ENCODE data around the gene C18orf32.

Gene C18orf32

GRCh38 chr18:49444581-49444980 lies 42.5 kb downstream of the C18orf32 start:
- DNase-seq (ENCODE audit: low read depth, low spot score) = no peak
- no peak overlapping the region for H3K4me3 ChIP-seq (ENCODE audit: low read length)

- DNase-seq (ENCODE audit: low read depth, low spot score) = no peak
- H3K4me3 ChIP-seq (ENCODE audit: low read length) = no peak overlapping the region
Measured at GRCh38 chr18:49443837-49444236, 43.2 kb downstream of the C18orf32 start.

- H3K4me3 ChIP-seq (ENCODE audit: low read length) = no peak overlapping the region
- DNase-seq (ENCODE audit: low read depth, low spot score) = no peak
Measured at GRCh38 chr18:49441338-49441938, 45.6 kb downstream of the C18orf32 start.

GRCh38 chr18:49435170-49435569 lies 51.9 kb downstream of the C18orf32 start:
- H3K4me3 ChIP-seq (ENCODE audit: low read length) = no peak overlapping the region
- no peak for DNase-seq (ENCODE audit: low read depth, low spot score)

GRCh38 chr18:49432602-49433001 lies 54.4 kb downstream of the C18orf32 start:
- no peak for DNase-seq (ENCODE audit: low read depth, low spot score)
- H3K4me3 ChIP-seq (ENCODE audit: low read length) = no peak overlapping the region

- no peak overlapping the region for H3K4me3 ChIP-seq (ENCODE audit: low read length)
- DNase-seq (ENCODE audit: low read depth, low spot score) = no peak
Measured at GRCh38 chr18:49431165-49431962, 55.7 kb downstream of the C18orf32 start.

Data from Jurkat, Clone E6-1 (cell line).